ENCODE measurements around the gene JAM2. TPM values are rescaled to one million over a fixed set of nuclear protein-coding genes. Genes with fewer than 3 reads are reported as not detected.
A peak's percentile ranks its signal among the peaks of the same experiment; 100 is the strongest.

Gene JAM2
- total and polyA plus RNA-seq, 2 of the 4 experiments (the other 2 are of a cell fraction), result 0.72 to 2.1 TPM

- no peak overlapping the region for H3K56ac ChIP-seq (ENCODE audit: extremely low read depth, insufficient read depth, low read length)
- in situ Hi-C loops (cut with MboI; ENCODE audit: low sequenced_read_pairs), result no loop called here
These were observed 1.3 kb downstream of the JAM2 start for GRCh38 chr21:25640202-25640942.

More at GRCh38 chr21:25640202-25640942, 1.3 kb downstream of the JAM2 start:
- Histone ChIP-seq H3K4me1 (ENCODE audit: control insufficient read depth, insufficient read depth, low read length) (peaks cover 2% of the 10 kb centered on the region; the same call in 1 of the 2 replicates), H2AFZ (replicated peaks; ENCODE audit: low read length, poor library complexity) (peak overlapping the region; percentile 92), H3K14ac (replicated peaks; ENCODE audit: low read depth, low read length) (no peak overlapping the region), H4K91ac (ENCODE audit: insufficient read depth, low read depth, low read length) (no peak overlapping the region), H3K4me3 (ENCODE audit: insufficient read depth, low read depth, low read length) (peak overlapping the region; percentile 53), H2AK5ac (ENCODE audit: low read depth, low read length) (no peak overlapping the region), H2BK15ac (ENCODE audit: low read depth, low read length) (no peak overlapping the region), H2BK20ac (ENCODE audit: low read depth, low read length) (no peak overlapping the region), H2AK9ac (replicated peaks; ENCODE audit: low read depth, low read length, poor library complexity) (peak overlapping the region; percentile 37), H3K27me3 (ENCODE audit: control insufficient read depth, insufficient read depth, low read length) (peaks cover 12% of the 10 kb centered on the region), H3K27ac (ENCODE audit: insufficient read depth, low read length) (no peak overlapping the region), H2BK5ac (ENCODE audit: low read depth, low read length, poor library complexity, severe bottlenecking) (no peak overlapping the region), H3K4ac (ENCODE audit: low read depth, low read length) (no peak overlapping the region), H3K9ac (ENCODE audit: low read depth, low read length) (no peak overlapping the region), H4K8ac (ENCODE audit: low read depth in 2 of 2, low read length in 2 of 2) (no peak overlapping the region), H4K5ac (ENCODE audit: low read depth, low read length) (no peak overlapping the region), H2BK120ac (ENCODE audit: low read depth, low read length) (no peak overlapping the region), H3K79me1 (ENCODE audit: low read depth in 1 of 2, low read length in 2 of 2) (no peaks in the 10 kb centered on the region), H3K23ac (ENCODE audit: low read depth, low read length) (no peak overlapping the region), H3K18ac (ENCODE audit: low read depth, low read length) (no peak overlapping the region), H3K4me2 (ENCODE audit: low read depth, low read length) (peak overlapping the region; percentile 80), H3K9me3 (ENCODE audit: control insufficient read depth, insufficient read depth, low read length) (no peaks in the 10 kb centered on the region), H3K9me1 (ENCODE audit: insufficient read depth, low read length) (no peaks in the 10 kb centered on the region), H4K20me1 (ENCODE audit: insufficient read depth, low read length) (no peaks in the 10 kb centered on the region), H3K36me3 (ENCODE audit: control insufficient read depth, insufficient read depth, low read length) (no peaks in the 10 kb centered on the region)
- 7% methylated on average over 3 of the region's 27 CpGs; no CpG with 5 or more reads in 1 of the 2 experiments for WGBS, 2 experiments (ENCODE audit: extremely low coverage in 2 of 2, insufficient read length in 1 of 2)
- dilution Hi-C loops (cut with HindIII; ENCODE audit: low sequenced_read_pairs, unreplicated experiment), result no loop called here
- CTCF ChIA-PET, result no interaction called here
- no TSS peak for BruUV-seq (replicated peaks)
- ATAC-seq (ENCODE audit: low read depth) (peak; percentile 10; the same call in 1 of the 2 replicates), DNase-seq (no peak)
- intact Hi-C loops (cut with micrococcal nuclease), result no loop called here
- TF ChIP-seq CTCF (conservative IDR thresholded peaks at IDR 0.05; ENCODE audit: low read depth, low read length) (no peak), FOS (IDR thresholded peaks at IDR 0.05; ENCODE audit: low read depth, low read length) (no peak), SMC3 (IDR thresholded peaks at IDR 0.05; ENCODE audit: low read depth, low read length) (no peak), NFE2L2 (IDR thresholded peaks at IDR 0.05; ENCODE audit: low read depth, low read length) (no peak), MAZ (IDR thresholded peaks at IDR 0.05; ENCODE audit: borderline replicate concordance, low read depth, low read length) (no peak), USF2 (IDR thresholded peaks at IDR 0.05; ENCODE audit: low read depth, low read length) (no peak), CEBPB (IDR thresholded peaks at IDR 0.05; ENCODE audit: low read depth, low read length) (no peak), POLR2A (IDR thresholded peaks at IDR 0.05; ENCODE audit: low read depth, low read length) (no peak), RCOR1 (IDR thresholded peaks at IDR 0.05; ENCODE audit: insufficient replicate concordance, low read length) (no peak), CHD1 (IDR thresholded peaks at IDR 0.05; ENCODE audit: low read depth, low read length) (no peak), RFX5 (IDR thresholded peaks at IDR 0.05; ENCODE audit: low read depth, low read length) (no peak), MAFK (IDR thresholded peaks at IDR 0.05; ENCODE audit: low read depth, low read length) (no peak), BHLHE40 (IDR thresholded peaks at IDR 0.05; ENCODE audit: low read depth, low read length) (no peak), MXI1 (IDR thresholded peaks at IDR 0.05; ENCODE audit: borderline replicate concordance, low read depth, low read length) (no peak), ELK1 (IDR thresholded peaks at IDR 0.05; ENCODE audit: borderline replicate concordance, low read depth, low read length) (no peak), RAD21 (IDR thresholded peaks at IDR 0.05; ENCODE audit: low read length) (no peak)
- POLR2A ChIA-PET (ENCODE audit: unreplicated experiment), result no interaction called here
